HCEC 1CT (cell line): ENCODE measurements around the gene KLHL17.
"Not testable (repeated sequence)": the region's sequence is repeated elsewhere in the genome, so short reads cannot be mapped to it uniquely, and the experiment has no call there.

Experiments
- DNase-seq: peaks from one replicate; pipeline ENCODE4 v3.0.0-alpha.2; 2017

The KLHL17 gene

GRCh38 chr1:982765-983436 lies 22.5 kb downstream of the KLHL17 start:
- DNase-seq: no peak

GRCh38 chr1:983798-984475 lies 23.6 kb downstream of the KLHL17 start:
- no peak for DNase-seq

- no peak for DNase-seq
These were observed 24.1 kb downstream of the KLHL17 start for GRCh38 chr1:984476-984814.

GRCh38 chr1:985126-985525 lies 24.7 kb downstream of the KLHL17 start:
- no peak for DNase-seq

DNA sequence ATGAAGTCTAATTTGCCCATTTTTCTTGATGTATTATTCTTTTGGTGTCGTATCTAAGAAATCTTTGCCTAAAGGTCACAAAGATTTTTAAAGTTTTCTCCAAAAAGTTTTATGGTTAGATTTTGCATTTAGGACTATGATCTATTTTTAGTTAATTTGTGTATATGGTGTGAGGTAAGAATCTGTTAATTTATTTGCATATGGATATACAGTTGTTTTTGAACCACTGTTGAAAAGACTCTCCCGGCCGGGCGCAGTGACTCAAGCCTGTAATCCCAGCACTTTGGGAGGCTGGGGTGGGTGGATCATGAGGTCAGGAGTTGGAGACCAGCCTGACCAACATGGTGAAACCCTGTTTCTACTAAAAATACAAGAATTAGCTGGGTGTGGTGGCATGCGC lies 27.7 kb downstream of the KLHL17 start:
- not testable (repeated sequence) for DNase-seq

- DNase-seq: not testable (repeated sequence)
These were observed 30.9 kb downstream of the KLHL17 start for GRCh38 chr1:991275-991674.

GRCh38 chr1:991895-992294 lies 31.5 kb downstream of the KLHL17 start:
- no peak for DNase-seq

- DNase-seq: no peak
These were observed 32.0 kb downstream of the KLHL17 start for GRCh38 chr1:992362-992761.

DNA sequence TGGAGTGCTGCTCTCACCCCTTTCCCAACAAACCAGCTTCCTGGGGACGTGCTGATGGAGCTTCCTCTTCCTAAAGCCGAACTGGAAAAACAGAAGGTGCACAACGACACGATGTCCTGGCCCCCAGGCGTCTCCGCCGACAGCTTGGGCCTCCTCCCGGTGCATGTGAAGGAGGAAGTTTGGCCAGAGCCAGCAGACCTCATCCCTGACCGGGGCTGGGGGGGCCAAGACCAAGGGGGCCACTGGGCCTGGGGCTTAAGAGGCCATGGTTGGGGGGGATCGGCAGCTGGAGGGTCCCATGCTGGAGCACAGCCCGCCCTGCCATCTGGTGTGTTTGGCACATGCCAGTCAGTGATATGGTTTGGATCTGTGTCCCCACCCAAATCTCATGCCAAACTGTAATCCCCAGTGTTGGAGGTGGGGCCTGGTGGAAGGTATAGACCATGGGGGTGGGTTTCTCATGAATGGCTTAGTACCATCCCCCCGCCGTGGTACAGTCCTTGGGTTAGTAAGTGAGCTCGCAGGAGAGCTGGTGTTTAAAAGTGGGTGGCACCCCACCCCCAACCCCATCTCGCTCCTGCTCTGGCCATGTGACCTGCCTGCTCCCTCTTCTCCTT lies 33.1 kb downstream of the KLHL17 start:
- no peak for DNase-seq

DNA sequence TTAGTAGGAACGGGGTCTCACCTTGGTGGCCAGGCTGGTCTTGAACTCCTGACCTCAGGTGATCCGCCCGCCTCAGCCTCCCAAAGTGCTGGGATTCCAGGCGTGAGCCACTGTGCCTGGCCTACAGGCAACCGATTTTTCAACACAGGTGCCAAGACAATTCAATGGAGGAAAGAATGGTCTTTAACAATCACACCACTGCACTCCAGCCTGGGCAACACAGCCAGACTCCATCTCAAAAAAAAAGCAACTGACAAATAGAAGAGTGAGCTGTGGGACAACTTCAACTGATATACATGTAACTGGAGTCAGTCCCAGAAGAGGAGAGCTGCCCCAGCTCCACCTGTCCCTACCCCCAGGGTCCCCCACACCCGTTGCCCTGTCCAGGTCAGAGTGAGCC lies 34.2 kb downstream of the KLHL17 start:
- DNase-seq: not testable (repeated sequence)

DNA sequence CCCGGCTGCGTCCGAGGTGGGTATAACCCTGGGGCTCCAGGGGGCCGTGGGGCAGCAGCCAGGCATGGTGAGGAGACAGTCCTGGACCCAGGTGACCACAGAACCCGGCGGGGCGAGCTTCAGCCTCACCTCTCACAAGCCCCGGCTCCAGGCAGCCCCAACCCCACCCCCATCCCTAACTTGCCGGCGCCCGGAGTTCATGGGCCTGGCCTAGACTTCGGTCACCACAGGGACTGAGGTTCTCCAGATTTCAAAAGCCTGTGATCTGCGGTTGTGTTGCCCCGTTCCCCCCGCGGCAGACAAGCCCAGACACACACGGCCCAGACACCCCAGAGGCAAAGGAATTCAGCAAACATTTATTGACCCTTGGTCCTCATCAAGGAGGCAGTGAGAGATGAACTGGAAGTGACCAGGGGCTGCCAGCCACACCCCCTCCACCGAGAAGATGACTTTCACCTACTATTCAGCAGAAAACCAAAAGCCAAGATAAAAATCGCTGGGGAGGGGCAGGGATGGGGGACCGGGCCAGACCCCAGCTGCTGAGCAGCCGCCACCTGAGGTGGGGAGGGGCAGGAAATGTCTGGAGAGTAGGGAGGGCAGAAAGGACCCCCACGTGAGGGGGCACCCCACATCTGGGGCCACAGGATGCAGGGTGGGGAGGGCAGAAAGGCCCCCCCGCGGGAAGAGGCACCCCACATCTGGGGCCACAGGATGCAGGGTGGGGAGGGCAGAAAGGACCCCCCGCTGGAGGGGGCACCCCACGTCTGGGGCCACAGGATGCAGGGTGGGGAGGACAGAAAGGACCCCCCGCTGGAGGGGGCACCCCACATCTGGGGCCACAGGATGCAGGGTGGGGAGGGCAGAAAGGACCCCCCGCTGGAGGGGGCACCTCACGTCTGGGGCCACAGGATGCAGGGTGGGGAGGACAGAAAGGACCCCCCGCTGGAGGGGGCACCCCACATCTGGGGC lies 35.6 kb downstream of the KLHL17 start:
- no peak for DNase-seq

DNA sequence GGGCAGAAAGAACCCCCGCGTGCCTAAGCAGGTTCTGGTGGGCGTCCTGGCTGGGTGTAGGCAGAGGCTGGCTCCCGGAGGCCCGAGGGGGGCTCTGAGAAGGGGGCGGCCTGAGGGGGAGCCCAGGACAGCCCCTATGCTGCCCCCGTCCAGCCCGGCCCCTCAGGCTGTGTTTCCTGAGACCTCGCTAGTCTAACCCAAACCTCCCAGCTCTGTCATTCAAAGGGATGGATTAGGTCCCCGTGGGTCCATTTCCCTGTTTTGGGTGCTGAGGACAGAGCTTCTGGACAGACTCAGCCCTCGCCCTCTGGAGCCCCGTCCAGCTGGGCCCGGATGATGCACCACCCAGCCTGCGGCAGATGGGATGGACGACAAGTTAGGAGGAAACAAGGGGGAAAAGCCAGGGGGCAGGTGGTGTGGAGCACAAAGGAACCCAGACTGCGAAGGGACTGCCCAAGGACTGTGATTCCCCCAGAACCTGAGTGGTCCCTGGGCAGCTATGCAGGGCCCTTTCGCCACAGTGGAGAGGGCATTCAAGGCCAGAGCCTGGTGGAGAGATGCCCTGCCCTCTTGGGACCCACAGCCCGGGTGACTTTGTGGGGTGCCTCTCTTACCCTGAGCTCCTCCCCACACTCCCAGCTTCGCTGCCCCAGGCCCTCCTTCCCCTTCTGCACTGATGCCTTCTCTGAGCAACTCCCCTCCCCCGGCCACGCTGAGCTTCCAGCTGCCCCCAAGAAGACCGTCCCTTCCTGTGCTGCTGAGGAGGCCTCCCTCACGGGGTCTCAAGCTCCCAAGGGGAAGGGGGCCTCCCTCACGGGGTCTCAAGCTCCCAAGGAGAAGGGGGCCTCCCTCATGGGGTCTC lies 36.7 kb downstream of the KLHL17 start:
- DNase-seq: no peak

GRCh38 chr1:997713-997992 lies 37.3 kb downstream of the KLHL17 start:
- DNase-seq: no peak

DNA sequence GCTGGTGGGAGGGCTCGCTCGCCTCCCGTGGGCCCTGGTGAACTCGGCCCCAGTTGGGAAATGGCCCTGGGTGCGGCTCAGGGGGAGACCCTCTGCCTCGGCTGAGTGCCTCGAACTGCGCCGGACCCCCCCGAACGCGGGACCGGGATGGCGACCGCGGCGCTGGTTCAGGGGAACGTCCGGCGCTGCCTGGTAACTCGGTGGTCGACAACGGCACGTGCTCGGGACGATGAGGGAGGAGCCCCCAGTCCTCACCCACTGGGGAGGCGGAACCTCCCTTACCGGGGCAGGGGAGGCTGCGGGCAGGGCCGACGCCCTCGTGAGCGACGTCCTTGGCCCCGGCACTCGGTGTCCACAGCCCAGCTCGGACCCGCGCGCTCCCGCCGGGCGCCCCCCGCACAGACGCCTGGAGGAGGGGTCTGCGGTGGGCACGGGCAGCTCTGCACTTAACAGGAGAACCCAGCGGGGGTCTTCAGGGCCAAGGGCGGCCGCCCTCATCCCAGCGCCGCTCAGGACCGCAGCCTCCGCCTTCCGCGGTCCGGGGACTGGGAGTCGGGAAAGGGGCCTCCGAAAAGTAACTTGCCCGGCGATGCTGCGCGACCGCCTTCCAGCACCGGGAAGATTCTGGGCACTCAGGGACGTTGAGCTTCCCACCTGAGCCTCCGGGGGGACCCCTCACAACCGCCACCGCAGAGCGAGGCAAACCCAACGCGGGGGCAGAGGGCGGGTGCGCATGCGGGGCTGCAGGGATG lies 37.8 kb downstream of the KLHL17 start:
- DNase-seq: no peak

- no peak for DNase-seq
These were observed 38.3 kb downstream of the KLHL17 start for GRCh38 chr1:998745-998994.

DNA sequence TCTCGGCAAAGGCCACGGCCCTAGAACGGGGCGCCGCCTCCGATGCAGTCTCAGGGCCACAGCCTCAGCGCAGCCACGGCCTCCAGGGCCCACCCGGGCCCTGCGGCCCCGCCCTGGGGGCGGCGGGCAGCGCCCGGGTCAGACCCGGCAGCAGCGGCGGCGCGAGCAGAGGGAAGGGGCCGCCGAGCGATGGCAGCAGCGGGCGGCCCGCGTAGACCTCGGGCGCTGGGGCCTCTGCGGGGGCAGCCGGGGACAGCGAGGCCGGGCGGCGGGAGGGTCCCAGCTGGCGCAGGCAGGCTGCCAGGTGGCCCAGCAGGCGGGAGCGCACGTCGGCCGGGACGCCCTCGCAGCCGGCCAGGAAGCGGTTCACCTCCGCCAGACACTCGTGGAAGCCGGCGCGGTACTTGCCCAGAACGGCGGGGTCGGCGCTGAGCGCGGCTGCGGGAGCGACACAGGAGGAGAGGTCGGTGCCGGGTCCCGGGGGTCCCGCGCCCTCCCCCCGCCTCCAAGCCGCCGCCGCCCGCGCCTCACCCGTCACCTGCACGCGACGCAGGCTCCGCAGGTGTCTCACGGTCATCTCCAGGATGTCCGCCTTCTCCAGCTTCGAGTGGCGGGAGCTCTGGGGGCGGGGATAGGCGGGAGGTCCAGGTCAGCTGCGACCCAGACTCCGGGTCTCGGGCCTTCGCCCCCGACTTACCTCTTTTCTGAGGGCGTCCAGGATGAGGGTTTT lies 38.8 kb downstream of the KLHL17 start:
- no peak for DNase-seq

- peak; percentile 82 for DNase-seq
These were observed 39.5 kb downstream of the KLHL17 start, which contains the start of gene HES4 for GRCh38 chr1:999725-1000356. HES4 (minus strand) TSS chr1:1000097; CDS start chr1:999973, 124 bp downstream.

- peak; percentile 53 for DNase-seq
These were observed 40.1 kb downstream of the KLHL17 start for GRCh38 chr1:1000357-1001056.

- no peak for DNase-seq
These were observed 40.8 kb downstream of the KLHL17 start for GRCh38 chr1:1001057-1001783.
